Stimulated activated CD8-positive, alpha-beta memory T cell treated with anti-CD3 and anti-CD28 coated beads, Interleukin-15, amount 100 ng/mL, for 48 hours (primary cell): Measurements from ENCODE around the gene PHLDB3.
"Not testable (repeated sequence)": the region's sequence is repeated elsewhere in the genome, so short reads cannot be mapped to it uniquely, and the experiment has no call there.

ENCODE experiments used
- DNase-seq, 2 donors: peaks; one replicate each; pipeline ENCODE4 v3.0.0-alpha.2; 2020; ENCODE audit warnings: low read depth in 2 of 2

Gene PHLDB3

DNA sequence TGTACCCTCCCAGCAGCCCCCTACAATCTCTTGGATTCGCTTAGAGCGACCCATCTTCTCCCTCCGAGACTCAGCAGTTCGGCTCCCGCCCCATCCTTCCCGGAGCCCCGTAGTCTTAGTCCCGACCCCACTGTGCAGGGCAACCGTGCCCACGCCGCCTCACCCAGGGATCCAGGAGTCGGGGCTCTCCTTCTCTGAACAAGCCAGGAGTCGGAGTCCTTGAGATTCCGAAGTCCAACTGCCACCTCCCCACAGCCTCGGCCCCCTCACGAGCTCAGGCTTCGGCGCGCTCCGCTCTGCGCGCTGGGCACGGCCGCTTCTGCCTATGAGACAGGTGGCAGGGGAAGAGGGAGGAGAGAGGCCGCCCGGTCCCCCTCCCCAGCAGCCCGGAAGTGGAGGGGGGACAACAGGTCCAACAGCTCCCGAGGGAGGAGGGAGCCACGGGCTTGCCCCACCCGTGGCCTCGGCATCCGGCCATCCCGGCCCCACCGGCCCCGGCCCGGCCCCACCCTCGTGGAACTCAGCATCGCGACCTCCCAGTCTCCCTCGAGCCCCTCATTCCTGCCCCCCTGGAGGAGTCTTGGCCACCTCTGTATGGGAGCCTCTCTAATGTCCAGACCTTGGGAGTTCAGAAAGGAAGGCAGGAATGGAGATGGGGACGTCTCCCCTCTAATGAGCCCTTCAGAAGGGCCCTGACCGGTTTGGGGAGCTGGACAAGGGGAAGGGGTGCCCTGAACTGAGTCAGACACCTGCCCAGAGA lies at the start of gene PHLDB3:
Gene PHLDB3, minus strand, starts transcription at position 321 of the 760 bp plus-strand sequence. CDS start 628 bp downstream, outside the sequence.
- no peak for DNase-seq

GRCh38 chr19:43553656-43554055 lies 49.1 kb upstream of the PHLDB3 start:
- no peak for DNase-seq

DNA sequence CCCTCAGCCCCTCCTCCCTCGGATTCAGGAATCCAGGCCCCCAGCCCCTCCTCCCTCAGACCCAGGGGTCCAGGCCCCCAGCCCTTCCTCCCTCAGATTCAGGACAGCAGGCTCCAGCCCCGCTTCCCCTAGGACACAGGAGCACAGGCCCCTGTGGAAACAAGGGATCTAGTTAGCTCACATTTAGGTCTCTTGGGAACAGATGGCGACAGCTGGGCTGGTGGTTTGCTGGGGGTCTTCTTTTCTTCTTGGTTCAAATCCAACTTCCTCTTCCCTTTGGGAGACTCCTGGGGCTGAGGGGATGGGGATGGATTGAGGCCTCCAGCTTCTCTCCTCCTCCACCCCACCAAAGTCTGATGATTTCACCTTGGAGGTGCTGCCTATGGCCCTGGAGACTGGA lies 48.1 kb upstream of the PHLDB3 start:
- DNase-seq, result no peak

DNA sequence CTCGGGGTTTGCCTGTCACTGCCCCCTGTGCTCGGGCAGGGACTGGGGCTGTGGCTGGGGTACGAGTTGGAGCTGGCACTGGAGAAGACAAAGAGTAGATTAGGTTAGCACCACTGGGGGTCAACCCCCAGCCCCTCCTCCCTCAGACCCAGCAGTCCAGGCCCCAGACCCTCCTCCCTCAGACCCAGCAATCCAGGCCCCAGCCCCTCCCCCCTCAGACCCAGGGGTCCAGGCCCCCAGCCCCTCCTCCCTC lies 47.6 kb upstream of the PHLDB3 start:
- no peak for DNase-seq

GRCh38 chr19:43551399-43552197 lies 47.1 kb upstream of the PHLDB3 start:
- DNase-seq, result no peak

DNA sequence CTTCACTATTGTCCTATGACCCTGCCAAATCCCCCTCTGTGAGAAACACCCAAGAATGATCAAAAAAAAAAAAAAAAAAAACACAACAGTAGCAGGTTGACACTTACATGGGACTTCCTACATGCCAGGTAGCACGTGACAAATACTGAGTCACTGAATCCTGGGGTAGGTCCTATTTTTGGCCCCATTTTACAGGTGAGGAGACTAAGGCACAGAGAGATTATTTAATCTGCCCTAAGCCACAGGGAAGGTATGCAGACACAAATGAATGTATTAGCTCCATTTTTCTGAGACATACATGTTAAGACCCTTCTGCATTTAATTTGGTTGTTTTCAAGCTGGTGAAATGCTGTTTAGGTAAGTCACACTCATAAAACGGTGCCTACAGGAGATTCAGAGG lies 44.2 kb upstream of the PHLDB3 start:
- DNase-seq, result no peak

- not testable (repeated sequence) for DNase-seq
Observed at GRCh38 chr19:43547926-43548325, 43.4 kb upstream of the PHLDB3 start.

- DNase-seq, result no peak
Observed at GRCh38 chr19:43546581-43546980, 42.0 kb upstream of the PHLDB3 start.

DNA sequence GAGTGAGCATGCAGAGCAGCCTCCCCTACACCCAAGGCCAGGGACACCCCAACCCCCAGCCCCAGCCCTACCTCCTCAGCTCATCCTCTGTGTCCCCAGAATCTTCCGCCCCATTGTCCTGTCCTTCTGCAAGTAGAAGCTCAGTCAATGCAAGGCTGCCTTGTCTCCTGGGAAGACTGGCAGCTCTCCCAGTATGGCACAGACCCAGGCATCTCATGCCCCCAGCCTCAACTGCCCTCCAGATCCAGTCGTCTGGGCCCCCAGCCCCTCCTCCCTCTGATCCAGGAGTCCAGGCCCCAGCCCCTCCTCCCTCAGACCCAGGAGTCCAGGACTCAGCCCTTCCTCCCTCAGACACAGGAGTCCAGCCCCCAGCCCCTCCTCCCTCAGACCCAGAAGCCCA lies 41.4 kb upstream of the PHLDB3 start:
- DNase-seq, result no peak

DNA sequence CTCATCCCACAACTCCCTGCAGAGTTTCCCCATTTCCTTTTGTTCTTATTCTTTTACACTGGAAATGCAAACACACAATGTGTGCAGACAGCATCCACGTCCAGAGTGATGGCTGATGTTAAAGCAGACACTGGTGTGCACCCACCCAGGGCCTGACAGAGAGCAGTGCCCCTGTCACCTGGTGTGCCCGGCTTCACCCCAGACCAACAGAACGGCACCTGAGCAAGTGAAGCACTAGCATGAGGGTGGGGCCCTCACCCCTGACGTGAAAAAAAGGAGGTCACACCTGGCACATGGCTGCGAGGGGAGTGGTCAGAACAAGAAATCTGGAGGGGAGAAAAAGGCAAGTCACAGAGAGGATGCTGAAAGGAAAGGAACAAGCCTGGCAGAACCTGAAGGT lies 40.7 kb upstream of the PHLDB3 start:
- DNase-seq, result no peak

DNA sequence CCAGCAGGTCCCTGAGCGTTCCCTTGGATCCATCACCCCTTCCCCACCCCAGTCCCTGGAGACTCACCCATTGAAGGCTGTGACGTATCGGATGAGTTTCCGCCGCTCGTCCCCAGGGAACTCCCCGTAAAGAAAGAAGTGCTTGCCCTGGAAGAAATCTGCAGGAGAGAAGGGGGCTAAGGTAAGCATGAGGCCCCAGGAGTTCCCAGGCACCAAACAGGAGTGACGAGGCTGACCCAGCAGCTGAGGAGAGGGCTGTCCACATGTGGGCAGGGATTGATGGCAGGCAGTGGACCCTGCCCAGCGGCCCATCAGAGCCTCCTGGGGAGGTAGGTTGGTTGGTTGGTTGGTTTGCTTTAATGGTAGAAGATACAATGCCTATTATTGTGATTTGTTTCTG lies 39.5 kb upstream of the PHLDB3 start:
- no peak for DNase-seq

DNA sequence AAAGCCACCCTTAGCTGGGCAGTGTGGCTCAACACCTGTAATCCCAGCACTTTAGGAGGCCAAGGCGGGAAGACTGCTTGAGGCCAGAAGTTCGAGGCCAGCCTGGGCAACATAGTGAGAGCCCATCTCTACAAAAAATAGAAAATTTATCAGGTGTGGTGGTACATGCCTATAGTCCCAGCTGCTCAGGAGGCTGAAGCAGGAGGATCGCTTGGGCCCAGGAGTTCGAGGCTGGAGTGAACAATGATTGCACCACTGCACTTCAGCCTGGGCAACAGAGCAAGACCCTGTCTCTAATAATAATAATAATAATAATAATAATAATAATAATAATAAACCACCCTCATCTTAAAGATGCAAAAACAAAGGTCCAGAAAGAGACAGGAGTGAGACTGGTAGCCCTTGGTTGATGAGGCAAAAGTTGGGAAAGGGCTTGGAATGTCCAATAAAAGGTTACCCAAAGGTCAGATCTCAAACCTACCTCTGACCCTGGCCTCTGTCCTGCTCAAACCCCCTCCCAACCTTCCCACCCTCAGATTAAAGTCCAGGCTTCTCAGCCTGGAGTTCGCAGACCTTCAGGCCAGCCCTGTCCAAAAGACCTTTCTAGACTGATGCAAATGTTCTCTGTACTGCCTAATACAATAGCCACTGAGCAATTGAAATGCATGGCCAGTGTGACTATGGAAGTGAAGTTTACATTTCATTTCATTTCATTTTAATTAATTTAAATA lies 37.5 kb upstream of the PHLDB3 start:
- DNase-seq, result no peak

- DNase-seq, result no peak
Observed at GRCh38 chr19:43540381-43540780, 35.8 kb upstream of the PHLDB3 start.

DNA sequence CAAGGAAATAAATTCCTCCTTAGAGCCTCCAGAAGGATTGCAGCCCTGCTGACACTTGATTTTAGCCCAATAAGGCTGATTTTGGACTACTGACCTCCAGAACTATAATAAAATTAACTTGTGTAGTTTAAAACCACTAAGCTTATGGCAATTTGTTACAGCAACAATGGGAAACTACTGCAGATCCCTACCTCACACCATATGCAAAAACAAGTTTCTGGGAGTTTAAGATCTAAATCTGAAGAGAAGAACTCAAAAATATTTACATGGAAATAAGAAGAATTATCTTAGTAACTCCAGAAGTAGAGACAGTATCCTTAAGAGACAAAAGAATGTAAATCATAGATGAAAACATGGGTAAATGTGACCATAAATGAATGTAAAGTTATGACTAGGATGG lies 34.4 kb upstream of the PHLDB3 start:
- DNase-seq, result no peak

DNA sequence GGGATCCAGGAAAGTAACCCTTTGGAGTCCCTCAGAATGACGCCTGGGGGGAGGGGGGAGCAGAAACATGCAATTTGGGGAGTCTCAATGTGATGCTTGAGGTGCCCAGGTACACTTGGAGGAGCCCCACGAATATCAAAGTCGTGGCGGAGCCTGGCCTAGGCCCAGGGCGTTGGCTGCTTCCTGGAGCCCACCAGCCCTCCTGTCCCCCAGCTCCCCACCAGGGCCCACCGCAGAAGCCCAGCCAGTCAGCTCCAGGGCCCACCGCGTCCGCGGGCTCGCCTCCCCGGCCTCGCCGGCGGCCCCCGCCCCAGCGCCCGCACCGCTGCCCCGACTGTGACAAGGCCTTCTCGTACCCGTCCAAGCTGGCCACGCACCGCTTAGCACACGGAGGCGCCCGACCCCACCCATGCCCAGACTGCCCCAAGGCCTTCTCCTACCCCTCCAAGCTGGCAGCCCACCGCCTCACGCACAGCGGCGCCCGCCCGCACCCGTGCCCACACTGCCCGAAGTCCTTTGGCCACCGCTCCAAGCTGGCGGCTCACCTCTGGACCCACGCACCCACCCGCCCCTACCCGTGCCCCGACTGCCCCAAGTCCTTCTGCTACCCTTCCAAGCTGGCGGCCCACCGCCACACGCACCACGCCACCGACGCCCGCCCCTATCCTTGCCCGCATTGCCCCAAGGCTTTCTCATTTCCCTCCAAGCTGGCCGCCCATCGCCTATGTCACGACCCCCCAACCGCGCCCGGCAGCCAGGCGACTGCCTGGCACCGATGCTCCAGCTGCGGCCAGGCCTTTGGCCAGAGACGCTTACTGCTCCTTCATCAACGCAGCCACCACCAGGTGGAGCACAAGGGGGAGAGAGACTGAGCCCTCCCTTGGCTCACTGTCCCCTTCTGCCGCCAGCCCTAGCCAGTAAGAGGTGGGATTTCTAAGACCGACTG lies 30.5 kb upstream of the PHLDB3 start:
- DNase-seq, result no peak

- DNase-seq, result no peak
Observed at GRCh38 chr19:43534305-43534815, 29.8 kb upstream of the PHLDB3 start.

DNA sequence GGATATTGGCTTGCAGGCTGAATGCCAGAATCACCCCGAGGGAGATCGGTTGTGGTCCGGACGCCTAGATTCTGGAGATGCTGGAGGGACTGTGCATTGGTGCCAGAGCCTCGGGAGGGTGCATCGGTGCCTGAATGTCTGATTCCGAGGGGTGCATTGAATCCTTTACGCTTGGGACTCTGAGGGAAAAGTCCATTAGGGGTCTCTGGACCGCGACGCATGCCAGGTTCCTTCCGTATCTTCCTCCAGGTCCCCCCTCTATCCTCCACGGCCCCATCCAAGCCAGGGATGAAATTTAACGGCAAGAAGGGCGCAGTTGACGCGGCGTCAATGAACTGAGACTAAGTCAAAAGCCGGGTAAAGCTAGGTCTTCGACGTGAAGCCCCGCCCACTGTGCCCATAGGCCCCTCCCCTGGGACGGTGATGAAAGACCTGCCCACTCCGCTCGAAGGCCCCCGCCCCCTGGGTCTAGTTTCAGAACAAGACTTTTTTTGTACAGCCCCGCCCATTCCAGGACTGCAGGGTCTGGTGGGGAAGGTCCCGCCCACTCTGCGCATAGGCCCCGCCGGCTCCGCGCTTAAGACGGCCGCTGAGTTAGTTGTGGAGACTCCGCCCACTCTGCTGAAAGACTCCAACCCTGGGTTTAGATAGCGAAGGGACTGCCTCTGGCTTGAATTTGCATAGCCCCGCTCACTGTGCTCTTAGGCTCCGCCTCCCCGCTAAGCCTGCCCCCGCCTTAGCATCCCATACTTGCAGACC lies 29.2 kb upstream of the PHLDB3 start:
- peak; percentile 95 to 96 for DNase-seq

GRCh38 chr19:43532962-43533545 lies 28.5 kb upstream of the PHLDB3 start, which contains the start of gene ZNF575:
TSS of gene ZNF575 (plus strand) at chr19:43533188. CDS start at chr19:43534423, 1,235 bp downstream.
- DNase-seq, result peak; percentile 84 to 91

DNA sequence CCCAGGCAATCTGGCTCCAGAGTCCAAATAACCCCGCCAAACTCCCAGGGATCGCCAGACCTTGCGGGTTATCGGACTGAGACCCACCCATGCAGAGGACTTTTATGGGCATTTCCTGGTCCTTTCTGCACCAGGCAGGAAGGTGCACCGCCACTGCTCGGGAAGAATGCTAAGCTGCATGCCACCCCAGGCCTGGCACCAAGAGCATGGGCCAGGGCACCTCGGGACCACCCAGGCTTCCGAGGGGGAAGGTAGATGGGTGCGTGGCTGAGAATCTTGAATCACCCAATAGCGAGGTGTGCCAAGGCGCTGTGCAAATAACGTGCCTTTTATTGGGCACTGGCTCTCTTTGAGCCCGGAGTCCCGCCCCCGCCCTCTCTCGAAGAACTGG lies 28.0 kb upstream of the PHLDB3 start:
- peak; percentile 39 to 57 for DNase-seq
